Right renal pelvis (tissue), 4 donors: ENCODE measurements around the gene CDK8. TPM values are rescaled to one million over a fixed set of nuclear protein-coding genes. Genes with fewer than 3 reads are reported as not detected.
"Not testable (repeated sequence)": the region's sequence is repeated elsewhere in the genome, so short reads cannot be mapped to it uniquely, and the experiment has no call there.

ENCODE experiments used
- DNase-seq, 4 donors: peaks; one replicate each; pipeline ENCODE4 v3.0.0-alpha.2; 2013; ENCODE audit warnings: low read depth in 4 of 4, low spot score in 3 of 4, missing footprints in 1 of 4
- polyA plus RNA-seq, 4 donors: library from polyadenylated mRNA; unstranded; fragments of 120-200 nt; gene quantifications; one replicate each; pipeline ENCODE4 v1.2.1, GENCODE V29; 2013; ENCODE audit not compliant: insufficient read length in 4 of 4

The CDK8 gene
- polyA plus RNA-seq, 4 donors = 19.5 to 26.3 (median 25.8) TPM

- not testable (repeated sequence) for DNase-seq
Observed at GRCh38 chr13:26252006-26252405, 1.9 kb upstream of the CDK8 start.

- no peak for DNase-seq
Observed at GRCh38 chr13:26253262-26253786, 605 bp upstream of the CDK8 start.

DNA sequence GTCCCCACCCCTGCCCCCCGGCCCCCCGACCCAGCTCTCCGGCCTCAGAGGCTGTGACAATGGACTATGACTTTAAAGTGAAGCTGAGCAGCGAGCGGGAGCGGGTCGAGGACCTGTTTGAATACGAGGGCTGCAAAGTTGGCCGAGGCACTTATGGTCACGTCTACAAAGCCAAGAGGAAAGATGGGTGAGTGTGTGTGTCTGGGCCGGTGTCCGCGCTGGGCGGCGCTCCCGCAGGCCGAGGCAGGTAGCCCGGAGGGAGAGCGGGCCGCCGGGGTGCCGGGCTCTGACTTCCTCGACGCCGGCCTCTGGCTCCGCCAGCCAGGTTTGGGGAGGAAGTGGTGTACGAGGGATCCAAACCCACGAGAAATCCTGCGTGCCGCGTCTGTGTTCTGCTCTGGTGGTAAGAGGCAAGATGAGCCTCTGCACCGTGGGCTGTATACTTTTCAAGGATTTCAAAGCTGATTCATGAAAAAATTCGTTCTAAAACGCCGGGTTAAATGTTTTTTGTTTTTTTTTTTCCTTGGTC lies 718 bp downstream of the CDK8 start:
- peak in 1 of 4 donors; percentile 28 for DNase-seq

DNA sequence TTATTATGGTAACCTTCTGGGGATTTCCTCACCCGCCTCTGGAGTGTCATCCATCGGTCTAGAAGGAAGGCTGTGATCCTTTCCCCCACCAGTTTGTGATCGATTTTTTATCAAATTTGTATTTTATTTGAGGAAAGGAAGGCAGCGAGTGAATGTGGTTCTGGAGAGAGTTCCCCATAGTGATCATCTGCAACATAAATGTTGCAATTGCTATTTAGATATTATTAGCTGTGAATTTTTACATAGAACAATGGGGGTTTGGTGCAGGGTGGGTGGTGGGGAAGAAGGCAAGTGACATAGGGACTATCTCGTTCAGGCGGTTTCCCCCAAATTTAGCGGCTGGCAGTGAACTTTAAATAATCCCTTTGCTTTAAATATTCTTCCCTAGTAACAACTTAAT lies 1.2 kb downstream of the CDK8 start:
- DNase-seq = no peak

DNA sequence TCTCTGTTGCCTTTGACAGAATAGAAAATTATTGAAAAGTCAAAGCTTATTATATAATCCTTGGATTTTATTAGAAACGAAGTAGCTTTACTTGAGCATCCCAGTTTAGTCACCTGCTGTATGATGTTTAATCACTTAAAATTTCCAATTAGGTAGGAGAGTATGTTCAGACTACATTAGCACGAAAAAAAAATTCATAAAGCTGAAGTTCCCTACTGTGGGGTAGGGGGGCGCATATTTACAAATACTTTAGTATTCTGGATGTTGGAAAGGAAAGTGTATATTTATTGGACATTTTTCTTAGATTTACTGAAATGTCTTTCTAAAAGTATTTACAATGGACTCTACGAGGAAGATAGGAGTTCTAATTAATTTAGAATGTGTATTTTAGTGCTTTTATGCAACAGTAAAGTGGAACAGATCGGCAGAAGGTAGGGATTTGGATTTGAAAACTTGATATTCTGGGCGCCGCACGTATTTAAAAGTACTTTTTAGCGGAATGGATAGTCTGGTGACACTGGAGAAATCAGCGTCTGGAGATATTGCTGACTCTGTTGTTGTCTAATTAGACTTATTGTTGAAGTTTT lies 1.9 kb downstream of the CDK8 start:
- DNase-seq = no peak

DNA sequence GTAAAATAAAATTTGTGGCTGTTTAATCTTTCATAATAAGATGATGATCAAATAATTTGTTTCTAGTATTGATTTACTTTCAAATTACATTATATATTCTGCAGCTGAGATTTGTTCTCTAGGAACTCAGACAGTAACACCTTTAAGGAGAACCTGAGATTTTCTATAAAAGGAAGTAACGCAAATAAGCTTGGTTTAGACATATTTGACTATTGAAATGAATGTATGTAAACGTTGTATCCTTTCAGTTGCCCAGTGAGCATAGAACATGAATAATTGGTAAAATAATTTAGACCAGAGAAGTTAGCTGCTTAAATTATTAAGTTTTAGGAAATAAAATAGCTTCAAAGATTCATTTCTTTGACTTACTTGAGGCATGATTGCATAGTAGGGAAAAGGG lies 3.1 kb downstream of the CDK8 start:
- DNase-seq = no peak

- no peak for DNase-seq
Observed at GRCh38 chr13:26259634-26260033, 5.7 kb downstream of the CDK8 start.

- DNase-seq = no peak
Observed at GRCh38 chr13:26262156-26262555, 8.2 kb downstream of the CDK8 start.

GRCh38 chr13:26266311-26266710 lies 12.4 kb downstream of the CDK8 start:
- DNase-seq = no peak

- no peak for DNase-seq
Observed at GRCh38 chr13:26270707-26271106, 16.8 kb downstream of the CDK8 start.

GRCh38 chr13:26272621-26273020 lies 18.7 kb downstream of the CDK8 start:
- DNase-seq = no peak

GRCh38 chr13:26280295-26280694 lies 26.4 kb downstream of the CDK8 start:
- DNase-seq = no peak

- DNase-seq = no peak
Observed at GRCh38 chr13:26280822-26281221, 26.9 kb downstream of the CDK8 start.

GRCh38 chr13:26285911-26286310 lies 32.0 kb downstream of the CDK8 start:
- not testable (repeated sequence) for DNase-seq

GRCh38 chr13:26288838-26289237 lies 34.9 kb downstream of the CDK8 start:
- not testable (repeated sequence) for DNase-seq

- DNase-seq = no peak
Observed at GRCh38 chr13:26295812-26296211, 41.9 kb downstream of the CDK8 start.

DNA sequence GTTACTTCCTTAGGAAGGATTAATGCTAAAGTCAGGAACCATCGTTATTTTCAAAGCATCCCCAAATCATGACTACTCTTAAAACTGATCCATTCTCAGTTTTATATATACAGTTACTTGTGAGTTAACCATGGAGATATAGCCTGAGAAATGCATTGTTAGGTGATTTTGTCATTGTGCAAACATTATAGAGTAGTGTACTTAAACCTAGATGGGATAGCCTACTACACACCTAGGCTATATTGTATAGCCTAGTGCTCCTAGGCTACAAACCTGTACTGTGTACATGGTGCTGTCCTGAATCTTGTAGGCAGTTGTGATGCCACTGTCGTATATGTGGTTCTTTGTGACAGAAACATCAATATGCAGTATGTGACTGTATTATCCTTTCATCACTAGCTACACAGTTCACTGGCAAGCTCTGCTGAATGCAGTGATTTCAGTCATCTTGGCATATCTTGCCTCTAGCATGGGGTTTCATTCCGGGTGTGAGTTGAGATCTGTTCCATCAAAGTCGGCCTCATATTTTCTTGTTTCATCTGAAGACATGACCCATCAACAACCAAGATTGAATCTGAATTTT lies 45.3 kb downstream of the CDK8 start:
- DNase-seq = no peak

GRCh38 chr13:26300140-26300539 lies 46.2 kb downstream of the CDK8 start:
- DNase-seq = no peak

GRCh38 chr13:26305676-26306075 lies 51.7 kb downstream of the CDK8 start:
- no peak for DNase-seq

DNA sequence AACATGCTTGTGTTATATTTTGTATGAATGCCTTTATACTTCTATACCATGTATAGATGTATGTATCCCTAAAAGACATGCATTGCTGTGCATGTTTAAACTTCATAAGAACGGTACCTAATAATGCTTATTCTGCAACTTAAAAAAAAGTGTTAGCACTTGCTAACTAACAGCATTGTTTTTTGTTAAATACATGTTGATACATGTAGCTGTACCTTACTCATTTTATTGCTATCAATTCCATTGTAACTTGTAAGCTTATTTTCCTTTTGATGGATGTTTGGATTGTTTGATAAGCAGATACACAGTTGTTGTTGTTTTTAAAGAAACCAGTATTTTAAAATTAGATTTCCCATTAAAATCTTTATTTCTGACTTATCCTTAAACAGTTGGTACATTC lies 53.8 kb downstream of the CDK8 start:
- no peak for DNase-seq

DNA sequence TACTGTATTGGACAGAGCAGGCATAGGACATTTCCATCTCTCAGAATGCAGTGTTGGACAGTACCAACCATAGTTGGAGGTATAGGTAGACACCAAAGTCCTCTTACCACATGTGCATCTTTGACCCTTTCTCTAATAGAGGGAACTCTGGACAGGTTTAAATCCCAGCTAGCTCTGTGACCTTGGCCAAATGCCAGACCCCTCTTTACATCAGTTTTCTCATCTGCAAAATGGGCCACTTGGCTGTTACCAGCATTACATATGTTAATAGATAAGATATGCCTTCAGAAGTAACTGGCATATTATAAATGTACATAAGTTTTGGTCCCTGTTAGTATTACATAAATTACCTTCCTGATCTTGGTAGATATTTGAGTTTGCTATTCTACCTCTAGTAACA lies 54.3 kb downstream of the CDK8 start:
- DNase-seq = no peak

- no peak for DNase-seq
Observed at GRCh38 chr13:26308836-26309235, 54.9 kb downstream of the CDK8 start.
